Activated CD4-positive, alpha-beta T cell treated with anti-CD3 and anti-CD28 coated beads, Interleukin-2, amount 50 U/mL, for 24 hours (primary cell): ENCODE data around the gene GSG1L.

Experiments used
- DNase-seq, 2 donors: peaks; one replicate each; pipeline ENCODE4 v3.0.0-alpha.2; 2020; ENCODE audit warnings: low read depth in 1 of 2, low spot score in 1 of 2

The GSG1L gene

GRCh38 chr16:28063591-28064061, at the start of gene GSG1L:
TSS of gene GSG1L (minus strand) at chr16:28063714. CDS start at chr16:28063424, 290 bp downstream.
- DNase-seq: no peak

DNA sequence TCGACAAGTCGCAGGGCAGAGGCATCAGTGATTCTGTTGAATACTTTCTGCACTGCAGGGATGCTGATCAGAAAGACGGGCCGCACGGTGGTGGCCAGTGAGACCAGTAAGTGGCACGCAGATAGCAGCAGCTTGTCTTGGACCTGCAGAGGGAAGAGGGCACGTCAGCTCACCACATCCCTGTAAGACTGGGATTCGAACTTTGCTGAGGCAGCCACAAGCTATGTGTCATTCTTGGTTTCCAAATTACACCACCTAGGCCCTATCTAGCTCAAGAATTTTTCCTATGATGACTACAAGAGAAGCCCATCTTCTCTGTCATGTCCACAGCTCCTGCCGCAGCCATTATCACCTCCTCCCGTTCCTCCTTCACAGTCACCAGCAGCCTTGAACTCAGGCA, 49.4 kb upstream of the GSG1L start:
- no peak for DNase-seq

GRCh38 chr16:28110977-28111376, 47.5 kb upstream of the GSG1L start:
- DNase-seq: no peak

DNA sequence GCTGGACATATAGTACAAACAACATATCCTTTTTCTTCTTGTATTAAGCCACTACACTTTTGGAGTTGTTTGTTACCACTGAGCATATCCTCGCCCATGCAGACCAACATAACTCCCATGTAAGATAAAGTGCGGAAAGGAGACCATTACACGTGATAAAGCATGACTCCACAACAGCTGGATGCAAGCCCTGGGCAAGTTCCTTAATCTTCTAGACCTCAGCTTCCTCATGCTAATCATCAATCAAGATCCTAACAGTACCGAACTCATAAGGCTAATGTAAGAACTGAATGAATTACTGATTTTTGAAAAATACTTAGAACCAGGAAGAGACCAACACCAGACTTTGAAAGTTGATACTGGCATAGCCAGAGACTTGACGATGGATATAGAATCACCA, 47.0 kb upstream of the GSG1L start:
- no peak for DNase-seq

- DNase-seq: no peak
These were observed 46.6 kb upstream of the GSG1L start for GRCh38 chr16:28110074-28110473.

GRCh38 chr16:28108590-28109247, 45.2 kb upstream of the GSG1L start:
- no peak for DNase-seq

- no peak for DNase-seq
These were observed 43.7 kb upstream of the GSG1L start for GRCh38 chr16:28107232-28107631.

DNA sequence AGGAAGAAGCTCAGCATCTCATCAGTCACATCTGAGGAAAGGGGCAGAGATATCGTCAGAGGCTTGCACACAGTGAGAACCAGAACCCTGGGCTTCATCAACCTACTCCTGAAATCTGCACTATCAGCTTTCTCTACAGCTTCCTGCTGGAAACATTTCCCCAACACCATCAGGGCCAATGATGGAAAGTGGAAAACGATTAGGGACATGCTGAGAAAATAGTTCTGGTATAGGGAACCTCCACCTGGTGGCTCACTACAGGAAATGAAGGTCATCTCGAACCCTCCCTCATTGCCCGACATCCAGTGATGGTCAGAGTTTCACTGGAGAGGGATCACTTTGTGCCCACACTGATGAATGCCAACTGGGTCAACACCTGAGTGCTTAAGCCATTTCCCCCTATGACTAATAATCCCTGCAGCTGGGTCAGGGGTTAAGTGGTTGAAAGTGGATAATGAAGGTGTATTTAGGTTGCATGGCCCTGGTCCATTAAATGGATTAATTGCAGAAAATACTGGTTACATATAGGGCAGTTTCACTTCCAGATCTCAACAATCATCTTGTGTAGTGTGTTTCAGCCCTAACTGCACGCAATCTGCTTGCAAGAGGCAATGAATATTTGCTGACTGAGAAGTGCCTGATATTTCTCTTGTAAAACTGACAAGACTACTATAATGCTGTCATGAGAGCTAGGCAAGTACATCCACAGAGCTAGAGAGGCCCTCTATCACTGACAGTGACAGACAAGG, 43.1 kb upstream of the GSG1L start:
- DNase-seq: no peak

GRCh38 chr16:28105954-28106353, 42.4 kb upstream of the GSG1L start:
- no peak for DNase-seq

- DNase-seq: no peak
These were observed 41.8 kb upstream of the GSG1L start for GRCh38 chr16:28105297-28105696.

DNA sequence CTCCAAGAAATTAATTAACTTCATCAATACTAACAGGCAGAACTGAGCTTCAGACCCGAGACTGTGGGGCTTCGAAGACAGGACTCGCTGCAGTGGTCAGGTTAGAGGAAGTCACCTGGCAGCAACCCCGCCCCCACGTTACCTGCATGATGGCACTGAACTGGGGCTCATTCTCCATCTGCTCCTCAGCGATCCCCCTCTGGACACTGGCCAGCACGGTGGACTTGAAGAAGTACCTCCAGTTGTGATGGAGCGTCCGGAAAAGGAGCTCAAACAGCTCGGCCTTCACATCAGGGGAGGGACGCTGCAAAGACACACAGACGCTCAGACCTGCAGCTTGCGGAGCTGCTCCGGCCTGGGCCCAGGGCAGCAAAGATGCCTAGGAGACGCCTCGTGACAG, 40.9 kb upstream of the GSG1L start:
- no peak for DNase-seq

GRCh38 chr16:28103516-28104170, 40.1 kb upstream of the GSG1L start:
- DNase-seq: no peak

GRCh38 chr16:28101533-28101890, 38.0 kb upstream of the GSG1L start:
- DNase-seq: no peak

DNA sequence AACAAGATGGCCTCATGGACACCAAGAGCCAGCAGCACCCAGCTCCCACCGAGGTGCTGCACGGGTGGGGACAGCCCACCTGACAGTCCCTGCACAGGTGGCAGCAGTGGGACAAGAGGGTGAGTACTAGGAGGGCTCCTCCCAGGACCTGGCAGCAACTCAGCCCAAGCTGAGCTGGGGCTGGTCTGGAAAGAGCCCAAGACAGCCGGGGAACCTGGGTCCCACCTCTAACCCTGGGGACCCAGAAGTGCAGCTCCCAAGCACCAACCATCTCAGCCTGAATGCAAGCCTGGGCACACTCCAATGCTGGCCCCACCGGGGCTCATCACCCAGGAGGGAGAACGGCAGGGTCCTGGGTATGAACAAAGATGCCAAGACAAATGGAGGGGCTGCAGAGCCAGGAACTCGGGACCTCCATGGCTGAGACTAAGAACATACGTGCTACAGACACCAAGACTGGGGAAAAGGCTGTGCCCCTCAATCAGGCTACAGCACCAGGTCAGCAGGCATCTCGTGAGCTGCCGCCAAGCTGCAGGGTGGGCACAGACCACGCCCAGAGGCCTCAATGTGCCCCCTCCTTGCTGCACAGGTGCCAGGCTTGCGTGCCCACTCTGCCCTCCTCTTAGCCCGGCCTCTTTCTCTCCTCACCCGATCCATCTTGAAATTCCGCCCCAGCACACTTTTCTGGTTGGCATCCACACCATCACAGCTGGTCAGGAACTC, 37.5 kb upstream of the GSG1L start:
- no peak for DNase-seq

DNA sequence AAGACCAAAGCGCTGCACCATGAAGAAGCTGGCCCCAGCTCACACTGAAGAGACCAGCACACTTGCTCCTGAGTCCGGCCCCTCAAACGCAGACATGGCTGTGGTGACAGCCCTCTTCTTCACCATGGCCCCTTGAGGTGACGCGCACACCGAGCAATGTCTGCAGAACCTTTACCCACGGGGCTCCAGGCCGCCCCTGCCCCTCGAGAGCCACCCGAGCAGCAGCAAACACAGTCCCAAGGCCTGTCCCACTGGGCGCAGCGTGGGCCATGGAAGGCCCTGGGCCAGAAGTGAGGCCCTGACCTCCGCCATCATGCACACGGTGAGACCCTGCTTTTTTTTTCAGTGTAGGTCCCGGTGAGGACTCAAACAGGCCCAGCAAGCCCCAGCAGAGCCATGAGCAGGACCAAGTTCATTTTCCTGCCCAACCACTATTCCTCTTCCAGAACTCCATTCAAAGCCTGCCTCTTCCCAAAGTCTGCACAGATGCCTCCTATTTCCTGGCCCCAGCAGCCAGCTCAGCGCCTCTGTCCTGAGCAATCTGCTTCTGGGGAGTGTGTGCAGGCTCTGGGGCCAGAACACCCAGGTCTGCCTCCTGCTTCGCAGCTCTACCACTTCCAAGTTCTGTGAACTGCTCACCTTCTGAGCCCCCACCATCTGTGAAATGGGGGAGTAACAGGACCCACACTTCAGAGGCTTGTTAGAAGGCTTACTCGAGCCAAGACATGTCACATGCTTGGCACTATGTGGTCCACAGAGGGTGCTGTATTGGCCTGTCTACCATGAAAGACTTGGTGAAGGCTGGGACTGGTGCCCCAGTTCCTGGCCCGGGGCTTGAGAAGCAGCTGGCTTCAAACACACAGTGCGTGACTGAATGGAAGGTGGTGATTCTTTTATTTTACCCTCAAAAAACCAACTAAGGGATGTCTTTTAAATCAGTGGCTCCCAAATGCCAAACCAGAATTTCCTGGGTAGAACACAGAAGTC, 35.7 kb upstream of the GSG1L start:
- no peak for DNase-seq

- DNase-seq: no peak
These were observed 34.9 kb upstream of the GSG1L start for GRCh38 chr16:28098171-28098958.

DNA sequence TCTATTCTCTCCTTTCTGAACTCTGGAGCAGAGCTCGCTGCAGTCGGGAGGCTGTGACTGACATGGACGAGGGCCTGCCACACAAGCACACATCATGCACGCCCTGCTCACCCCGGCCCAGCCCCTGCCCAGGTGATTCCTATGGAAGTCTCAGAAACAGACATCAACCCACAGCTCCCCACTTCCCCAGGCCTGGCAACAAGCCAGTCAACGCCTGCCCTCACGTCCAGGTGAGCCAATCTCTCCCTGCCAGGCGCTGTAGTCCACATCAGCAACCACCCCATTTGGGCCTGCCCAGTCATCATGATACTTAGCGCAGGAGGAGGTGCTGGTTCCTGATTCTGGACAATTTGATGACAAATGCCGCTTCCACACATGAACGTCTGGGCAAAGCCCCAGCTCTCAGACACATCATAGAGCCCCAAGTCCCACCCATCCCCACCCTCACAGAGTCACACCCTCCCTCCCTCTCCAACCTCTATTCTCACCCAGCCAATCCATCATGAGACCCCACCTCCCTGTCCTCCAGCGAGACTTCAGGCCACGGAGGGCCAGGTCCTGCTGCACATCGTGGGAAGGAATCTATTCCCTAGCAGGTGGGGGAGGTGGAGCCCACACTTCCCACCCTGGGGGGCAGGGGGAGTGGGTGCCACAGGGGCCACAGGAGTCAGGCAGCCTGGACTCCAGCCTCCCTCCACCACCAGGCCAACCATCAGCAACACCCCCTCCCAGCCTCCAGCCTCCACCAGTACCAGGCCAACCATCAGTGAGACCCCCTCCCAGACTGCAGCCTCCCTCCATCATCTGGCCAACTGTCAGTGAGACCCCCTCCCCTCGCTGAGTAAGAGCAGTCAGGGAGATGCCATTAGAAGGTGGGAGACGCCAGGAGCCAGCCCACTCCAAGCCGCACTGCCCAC, 33.7 kb upstream of the GSG1L start:
- no peak for DNase-seq

DNA sequence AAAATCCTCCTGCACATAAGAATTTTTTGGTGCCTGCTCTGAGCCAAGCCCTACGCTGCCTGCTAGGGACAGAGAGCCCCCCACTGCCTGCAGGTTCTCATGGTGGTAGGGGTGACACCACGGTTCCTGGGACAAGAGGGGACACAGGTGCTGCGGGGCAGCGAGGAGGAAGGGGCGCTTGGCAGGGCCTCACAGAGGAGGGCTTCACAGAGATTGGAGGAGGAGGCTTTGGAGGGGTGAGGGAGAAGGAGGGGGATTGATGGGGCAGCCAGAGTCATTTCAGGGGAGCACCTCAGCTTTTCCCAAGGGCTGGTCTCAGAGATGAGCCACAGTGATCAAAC, 29.8 kb upstream of the GSG1L start:
- no peak for DNase-seq
